T-helper 1 cell treated with Interleukin-12 subunit alpha and Interleukin-12 subunit beta and Interleukin-4 antibody, amounts not matched to agents 30 ng/mL and 1 ng/mL, for 36 hours (primary cell): ENCODE results near the gene FOXA1. TPM values are rescaled to one million over a fixed set of nuclear protein-coding genes. Genes with fewer than 3 reads are reported as not detected.

Experiments used
- intact Hi-C: fragments of 100-400 bp; cut with micrococcal nuclease; formaldehyde crosslinking; loops from one replicate; pipeline ENCODE4 v1.15.1; 2024
- total RNA-seq: library from RNA; stranded (reverse); gene quantifications from 2 replicates; pipeline ENCODE4 v1.2.3, GENCODE V29; 2022

The FOXA1 gene
- total RNA-seq, 1 donor from 2014 or later = not detected

- intact Hi-C loops = no loop called here
These were observed 7.8 kb upstream of the FOXA1 start for GRCh38 chr14:37602605-37603453.

GRCh38 chr14:37601865-37602264 lies 6.8 kb upstream of the FOXA1 start:
- intact Hi-C loops = loop anchor here (2.0 kb wide), 1 partner anchor 17 kb away; no protein-coding TSS in a partner anchor

- intact Hi-C loops = loop anchor here (2.0 kb wide), 1 partner anchor 16 kb away; no protein-coding TSS in a partner anchor
These were observed 6.1 kb upstream of the FOXA1 start for GRCh38 chr14:37600880-37601741.

GRCh38 chr14:37599507-37600368 lies 4.7 kb upstream of the FOXA1 start:
- intact Hi-C loops = loop anchor here (2.0 to 10.0 kb wide), 3 partner anchors 15 to 1092 kb away; no protein-coding TSS in a partner anchor

GRCh38 chr14:37598747-37599506 lies 3.9 kb upstream of the FOXA1 start:
- intact Hi-C loops = loop anchor here (5.0 to 10.0 kb wide), 2 partner anchors 354 to 1092 kb away; no protein-coding TSS in a partner anchor

GRCh38 chr14:37597914-37598746 lies 3.1 kb upstream of the FOXA1 start:
- intact Hi-C loops = loop anchor here (5.0 to 10.0 kb wide), 2 partner anchors 353 to 1091 kb away; no protein-coding TSS in a partner anchor

- intact Hi-C loops = loop anchor here (5.0 to 10.0 kb wide), 2 partner anchors 353 to 1090 kb away; no protein-coding TSS in a partner anchor
These were observed 2.5 kb upstream of the FOXA1 start for GRCh38 chr14:37597538-37597913.

GRCh38 chr14:37596790-37597472 lies 1.9 kb upstream of the FOXA1 start:
- intact Hi-C loops = loop anchor here (5.0 to 10.0 kb wide), 2 partner anchors 352 to 1090 kb away; no protein-coding TSS in a partner anchor

GRCh38 chr14:37595809-37596621 lies 966 bp upstream of the FOXA1 start:
- intact Hi-C loops = loop anchor here (5.0 to 10.0 kb wide), 2 partner anchors 351 to 1089 kb away; no protein-coding TSS in a partner anchor

GRCh38 chr14:37594238-37594970 lies 645 bp downstream of the FOXA1 start:
- intact Hi-C loops = loop anchor here (5.0 to 10.0 kb wide), 3 partner anchors 350 to 1072 kb away; partner anchors contain the start of genes NKX2-1 and NKX2-8

GRCh38 chr14:37593511-37594237 lies 1.4 kb downstream of the FOXA1 start:
- intact Hi-C loops = loop anchor here (5.0 to 10.0 kb wide), 3 partner anchors 349 to 1071 kb away; partner anchors contain the start of genes NKX2-1 and NKX2-8

- intact Hi-C loops = loop anchor here (5.0 to 10.0 kb wide), 3 partner anchors 348 to 1070 kb away; partner anchors contain the start of genes NKX2-1 and NKX2-8
These were observed 2.3 kb downstream of the FOXA1 start for GRCh38 chr14:37592482-37593408.

- intact Hi-C loops = loop anchor here (2.0 to 10.0 kb wide), 4 partner anchors 347 to 1070 kb away; partner anchors contain the start of genes NKX2-1, NKX2-8 and SSTR1
These were observed 3.0 kb downstream of the FOXA1 start for GRCh38 chr14:37591941-37592481.

- intact Hi-C loops = loop anchor here (2.0 to 10.0 kb wide), 4 partner anchors 347 to 1069 kb away; partner anchors contain the start of genes NKX2-1, NKX2-8 and SSTR1
These were observed 3.6 kb downstream of the FOXA1 start for GRCh38 chr14:37591311-37591940.
